BLaER1 (cell line): ENCODE data around the gene LPIN1.
"Not testable (repeated sequence)": the region's sequence is repeated elsewhere in the genome, so short reads cannot be mapped to it uniquely, and the experiment has no call there.

Experiments
- H3K27ac ChIP-seq: shearing (Covaris generic); formaldehyde crosslinking; 2 replicates; pipeline ENCODE4 v1.8.1; 2022
- H3K27me3 ChIP-seq: shearing (Covaris generic); formaldehyde crosslinking; 2 replicates; pipeline ENCODE4 v1.8.1; 2022
- H3K36me3 ChIP-seq: shearing (Covaris generic); formaldehyde crosslinking; 2 replicates; pipeline ENCODE4 v1.8.1; 2022
- H3K4me1 ChIP-seq: shearing (Covaris generic); formaldehyde crosslinking; 2 replicates; pipeline ENCODE4 v1.8.1; 2022
- H3K4me2 ChIP-seq: shearing (Covaris generic); formaldehyde crosslinking; 2 replicates; pipeline ENCODE4 v1.8.1; 2022
- H3K4me3 ChIP-seq: shearing (Covaris generic); formaldehyde crosslinking; 2 replicates; pipeline ENCODE4 v1.8.1; 2022
- H3K9ac ChIP-seq: shearing (Covaris generic); formaldehyde crosslinking; 2 replicates; pipeline ENCODE4 v1.8.1; 2022
- H3K9me3 ChIP-seq: shearing (Covaris generic); formaldehyde crosslinking; 2 replicates; pipeline ENCODE4 v1.8.1; 2022
- H4K20me1 ChIP-seq: shearing (Covaris generic); formaldehyde crosslinking; 2 replicates; pipeline ENCODE4 v1.8.1; 2022
- Cebpa-rat ChIP-seq: shearing (Covaris generic); IDR thresholded peaks from 2 replicates; pipeline ENCODE4 v1.8.1; 2022

LPIN1 gene

GRCh38 chr2:11750917-11751316 lies 4.5 kb downstream of the LPIN1 start:
- Histone ChIP-seq H3K27me3 (no peaks in the 10 kb centered on the region), H3K9me3 (no peaks in the 10 kb centered on the region), H3K36me3 (no peaks in the 10 kb centered on the region), H3K27ac (peak overlapping the region; percentile 92; the same call in 1 of the 2 replicates), H3K4me1 (peaks cover 91% of the 10 kb centered on the region), H3K4me2 (peak overlapping the region; percentile 83), H3K9ac (peak overlapping the region; percentile 93; the same call in 1 of the 2 replicates), H3K4me3 (no peak overlapping the region), H4K20me1 (peaks cover 81% of the 10 kb centered on the region)
- TF ChIP-seq Cebpa-rat: no peak

GRCh38 chr2:11752906-11753305 lies 6.5 kb downstream of the LPIN1 start:
- H3K4me3 ChIP-seq: peak overlapping the region; percentile 50; the same call in 1 of the 2 replicates
- H3K4me2 ChIP-seq: peak overlapping the region; percentile 96
- no peak for TF ChIP-seq Cebpa-rat
- peaks cover 6% of the 10 kb centered on the region for H3K9me3 ChIP-seq
- peak overlapping the region; percentile 80 for H3K27ac ChIP-seq
- peaks cover 8% of the 10 kb centered on the region for H3K36me3 ChIP-seq
- H3K27me3 ChIP-seq: no peaks in the 10 kb centered on the region
- H3K9ac ChIP-seq: peak overlapping the region; percentile 65
- H3K4me1 ChIP-seq: peaks cover 87% of the 10 kb centered on the region
- H4K20me1 ChIP-seq: peaks cover 87% of the 10 kb centered on the region

GRCh38 chr2:11753452-11753885 lies 7.0 kb downstream of the LPIN1 start:
- Histone ChIP-seq H3K27ac (peak overlapping the region; percentile 80), H3K4me3 (peak overlapping the region; percentile 50), H3K36me3 (peaks cover 14% of the 10 kb centered on the region), H4K20me1 (peaks cover 81% of the 10 kb centered on the region), H3K9ac (peak overlapping the region; percentile 65), H3K9me3 (peaks cover 12% of the 10 kb centered on the region), H3K4me2 (peak overlapping the region; percentile 96), H3K27me3 (no peaks in the 10 kb centered on the region), H3K4me1 (peaks cover 81% of the 10 kb centered on the region)
- no peak for TF ChIP-seq Cebpa-rat

- Histone ChIP-seq H3K9ac (peak overlapping the region; percentile 65; the same call in 1 of the 2 replicates), H3K27me3 (no peaks in the 10 kb centered on the region), H3K9me3 (peaks cover 18% of the 10 kb centered on the region), H3K4me2 (peak overlapping the region; percentile 96), H3K4me1 (peaks cover 75% of the 10 kb centered on the region), H3K4me3 (peak overlapping the region; percentile 50; the same call in 1 of the 2 replicates), H3K36me3 (peaks cover 19% of the 10 kb centered on the region), H4K20me1 (peaks cover 75% of the 10 kb centered on the region), H3K27ac (peak overlapping the region; percentile 80)
- no peak for TF ChIP-seq Cebpa-rat
These were observed 7.7 kb downstream of the LPIN1 start for GRCh38 chr2:11753886-11754699.

- no peaks in the 10 kb centered on the region for H3K27me3 ChIP-seq
- H3K4me2 ChIP-seq: peak overlapping the region; percentile 96
- H3K9me3 ChIP-seq: peaks cover 19% of the 10 kb centered on the region
- H3K4me1 ChIP-seq: peaks cover 70% of the 10 kb centered on the region
- no peak for TF ChIP-seq Cebpa-rat
- H3K36me3 ChIP-seq: peaks cover 19% of the 10 kb centered on the region
- peak overlapping the region; percentile 80 for H3K27ac ChIP-seq
- H4K20me1 ChIP-seq: peaks cover 69% of the 10 kb centered on the region
- no peak overlapping the region for H3K4me3 ChIP-seq
- peak overlapping the region; percentile 65; the same call in 1 of the 2 replicates for H3K9ac ChIP-seq
These were observed 8.2 kb downstream of the LPIN1 start for GRCh38 chr2:11754700-11755015.

GRCh38 chr2:11757101-11757500 lies 10.7 kb downstream of the LPIN1 start:
- TF ChIP-seq Cebpa-rat: no peak
- peaks cover 27% of the 10 kb centered on the region for H3K36me3 ChIP-seq
- peaks cover 45% of the 10 kb centered on the region for H3K4me1 ChIP-seq
- no peak overlapping the region for H3K27ac ChIP-seq
- peaks cover 65% of the 10 kb centered on the region for H4K20me1 ChIP-seq
- no peak overlapping the region for H3K4me2 ChIP-seq
- H3K9ac ChIP-seq: no peak overlapping the region
- no peak overlapping the region for H3K4me3 ChIP-seq
- no peaks in the 10 kb centered on the region for H3K27me3 ChIP-seq
- peaks cover 19% of the 10 kb centered on the region for H3K9me3 ChIP-seq

- Histone ChIP-seq H3K36me3 (peaks cover 35% of the 10 kb centered on the region), H4K20me1 (peaks cover 65% of the 10 kb centered on the region), H3K4me2 (no peak overlapping the region), H3K9ac (no peak overlapping the region), H3K27me3 (no peaks in the 10 kb centered on the region), H3K27ac (no peak overlapping the region), H3K9me3 (peaks cover 19% of the 10 kb centered on the region), H3K4me1 (peaks cover 34% of the 10 kb centered on the region), H3K4me3 (no peak overlapping the region)
- TF ChIP-seq Cebpa-rat: no peak
These were observed 11.8 kb downstream of the LPIN1 start for GRCh38 chr2:11758187-11758586.

- Histone ChIP-seq H3K4me1 (peaks cover 30% of the 10 kb centered on the region), H3K27me3 (no peaks in the 10 kb centered on the region), H3K4me2 (no peak overlapping the region), H3K9ac (no peak overlapping the region), H3K4me3 (no peak overlapping the region), H4K20me1 (peaks cover 64% of the 10 kb centered on the region), H3K27ac (no peak overlapping the region), H3K9me3 (peaks cover 19% of the 10 kb centered on the region), H3K36me3 (peaks cover 40% of the 10 kb centered on the region)
- TF ChIP-seq Cebpa-rat: no peak
These were observed 12.2 kb downstream of the LPIN1 start for GRCh38 chr2:11758647-11759046.

- H3K36me3 ChIP-seq: peaks cover 45% of the 10 kb centered on the region
- H3K9me3 ChIP-seq: peaks cover 23% of the 10 kb centered on the region
- not testable (repeated sequence) for H3K27ac ChIP-seq
These were observed 12.9 kb downstream of the LPIN1 start for GRCh38 chr2:11759182-11759975.

GRCh38 chr2:11761259-11761658 lies 14.8 kb downstream of the LPIN1 start:
- H3K9ac ChIP-seq: no peak overlapping the region
- no peak for TF ChIP-seq Cebpa-rat
- H3K27me3 ChIP-seq: no peaks in the 10 kb centered on the region
- H3K4me3 ChIP-seq: no peak overlapping the region
- H3K36me3 ChIP-seq: peaks cover 63% of the 10 kb centered on the region
- H3K27ac ChIP-seq: no peak overlapping the region
- H3K9me3 ChIP-seq: peaks cover 39% of the 10 kb centered on the region
- H3K4me2 ChIP-seq: no peak overlapping the region
- peaks cover 45% of the 10 kb centered on the region for H4K20me1 ChIP-seq
- H3K4me1 ChIP-seq: peaks cover 4% of the 10 kb centered on the region

More at GRCh38 chr2:11759182-11759975, 12.9 kb downstream of the LPIN1 start:
- H3K4me1 ChIP-seq: peaks cover 22% of the 10 kb centered on the region
- H4K20me1 ChIP-seq: peaks cover 61% of the 10 kb centered on the region
- not testable (repeated sequence) for H3K27me3 ChIP-seq, H3K4me2 ChIP-seq, H3K9ac ChIP-seq, H3K4me3 ChIP-seq
